HEK293 (cell line): Measurements from ENCODE around the gene PARK7.

Source experiments
- CTCF ChIA-PET: fragments of 350-600 bp; formaldehyde crosslinking; extraction: SDS; loops from one replicate; lab custom pipeline; 2021; ENCODE audit warnings: antibody characterized with exemption; lab: Yijun Ruan, JAX
- POLR2A ChIA-PET: fragments of 300-600 bp; formaldehyde crosslinking; extraction: SDS; loops from one replicate; lab custom pipeline; 2020; ENCODE audit warnings: antibody characterized with exemption, inconsistent platforms; lab: Yijun Ruan, JAX
- H3K27ac ChIP-seq: fragments of 200-500 bp; sonication (Bioruptor generic); 2 replicates; pipeline ENCODE4 v1.5.1; 2014; ENCODE audit warnings: low read depth, low read length, control low read depth, inconsistent platforms; ENCODE audit errors: extremely low read depth
- H3K36me3 ChIP-seq, 2 experiments: fragments of 200-500 bp in 1 of 2; sonication (Bioruptor generic) in 1 of 2; 1 replicate in 1 of 2; 2 replicates in 1 of 2; pipeline ENCODE4 v1.5.1; 2014 to 2017; ENCODE audit warnings: inconsistent platforms in 2 of 2, low read length in 2 of 2; ENCODE audit not compliant: control insufficient read depth in 2 of 2, insufficient read depth in 1 of 2
- H3K4me1 ChIP-seq: fragments of 200-500 bp; sonication (Bioruptor generic); 2 replicates; pipeline ENCODE4 v1.5.1; 2014; ENCODE audit warnings: mild to moderate bottlenecking, low read length, inconsistent platforms; ENCODE audit not compliant: control insufficient read depth, insufficient read depth
- H3K4me3 ChIP-seq: 2 replicates; pipeline ENCODE4 v1.5.1; 2011; ENCODE audit warnings: low read depth, mild to moderate bottlenecking, control low read depth, low read length, moderate library complexity
- H3K9me3 ChIP-seq: fragments of 200-500 bp; sonication (Bioruptor generic); 2 replicates; pipeline ENCODE4 v1.5.1; 2014; ENCODE audit warnings: low read depth, low read length, inconsistent platforms; ENCODE audit not compliant: control insufficient read depth, insufficient read depth
- AEBP2 ChIP-seq: fragments of 450-650 bp; formaldehyde crosslinking; IDR thresholded peaks from 2 replicates; pipeline ENCODE4 v1.5.1; 2016; ENCODE audit warnings: missing biosample characterization, missing genetic modification characterization, borderline replicate concordance
- PATZ1 ChIP-seq: fragments of 450-650 bp; formaldehyde crosslinking; IDR thresholded peaks from 2 replicates; pipeline ENCODE4 v1.5.1; 2016; ENCODE audit warnings: missing biosample characterization, missing genetic modification characterization
- ZBTB17 ChIP-seq: fragments of 450-650 bp; formaldehyde crosslinking; IDR thresholded peaks from 2 replicates; pipeline ENCODE4 v1.5.1; 2016; ENCODE audit warnings: missing biosample characterization, missing genetic modification characterization
- ZBTB26 ChIP-seq: fragments of 450-650 bp; formaldehyde crosslinking; optimal IDR thresholded peaks from 2 replicates; pipeline ENCODE3; 2016; ENCODE audit warnings: missing biosample characterization, mild to moderate bottlenecking, missing genetic modification characterization
- ZBTB6 ChIP-seq: fragments of 450-650 bp; formaldehyde crosslinking; IDR thresholded peaks from 2 replicates; pipeline ENCODE4 v1.5.1; 2017; ENCODE audit warnings: missing biosample characterization, missing genetic modification characterization
- ZFP69B ChIP-seq: fragments of 450-650 bp; formaldehyde crosslinking; IDR thresholded peaks from 2 replicates; pipeline ENCODE4 v1.5.1; 2016; ENCODE audit warnings: missing biosample characterization, missing genetic modification characterization
- ZNF112 ChIP-seq: fragments of 450-650 bp; formaldehyde crosslinking; IDR thresholded peaks from 2 replicates; pipeline ENCODE4 v1.5.0; 2017; ENCODE audit warnings: missing biosample characterization, missing genetic modification characterization
- ZNF239 ChIP-seq: fragments of 450-650 bp; formaldehyde crosslinking; IDR thresholded peaks from 2 replicates; pipeline ENCODE4 v1.5.1; 2016; ENCODE audit warnings: missing biosample characterization, missing genetic modification characterization
- ZNF391 ChIP-seq: fragments of 450-650 bp; formaldehyde crosslinking; IDR thresholded peaks from 2 replicates; pipeline ENCODE4 v1.5.1; 2016; ENCODE audit warnings: low read depth, missing biosample characterization, missing genetic modification characterization, borderline replicate concordance
- ZNF416 ChIP-seq: fragments of 450-650 bp; formaldehyde crosslinking; IDR thresholded peaks from 2 replicates; pipeline ENCODE4 v1.5.1; 2016; ENCODE audit warnings: missing biosample characterization, missing genetic modification characterization
- ZNF501 ChIP-seq: fragments of 450-650 bp; formaldehyde crosslinking; IDR thresholded peaks from 2 replicates; pipeline ENCODE4 v1.5.1; 2016; ENCODE audit warnings: missing biosample characterization, missing genetic modification characterization
- ZNF621 ChIP-seq: fragments of 450-650 bp; formaldehyde crosslinking; IDR thresholded peaks from 2 replicates; pipeline ENCODE4 v1.5.1; 2017; ENCODE audit warnings: missing biosample characterization, missing genetic modification characterization
- ZNF660 ChIP-seq: fragments of 450-650 bp; IDR thresholded peaks from 2 replicates; pipeline ENCODE4 v1.5.1; 2018; ENCODE audit warnings: missing biosample characterization, mild to moderate bottlenecking, missing genetic modification characterization
- ZNF664 ChIP-seq: fragments of 450-650 bp; formaldehyde crosslinking; IDR thresholded peaks from 2 replicates; pipeline ENCODE4 v1.5.1; 2016; ENCODE audit warnings: missing biosample characterization, missing genetic modification characterization
- ZNF830 ChIP-seq: fragments of 450-650 bp; IDR thresholded peaks from 2 replicates; pipeline ENCODE4 v1.5.0; 2018; ENCODE audit warnings: missing biosample characterization, missing genetic modification characterization, low read depth, mild to moderate bottlenecking, moderate library complexity

PARK7 gene

GRCh38 chr1:8013399-8013798 lies 51.9 kb downstream of the PARK7 start:
- Histone ChIP-seq H3K4me3 (no peak overlapping the region), H3K27ac (no peak overlapping the region), H3K9me3 (no peaks in the 10 kb centered on the region), H3K4me1 (peaks cover 32% of the 10 kb centered on the region), H3K36me3 (peaks cover 0 to 51% of the 10 kb centered on the region in 2 experiments; a peak in 2 of 3 replicates)
- no peak for TF ChIP-seq ZNF830
- TF ChIP-seq ZNF391 (tag by site-specific recombination): no peak
- no peak for TF ChIP-seq ZBTB6 (tag by site-specific recombination)
- no peak for TF ChIP-seq ZNF416 (tag by site-specific recombination)
- ChIA-PET CTCF (interaction anchor here (1.3 to 10.6 kb wide), 5 partner anchors 14 to 300 kb away, joined by 3 to 169 read pairs (median 30); partner anchors contain the start of gene ERRFI1), POLR2A (interaction anchor here (1.3 kb wide), 1 partner anchor 301 kb away, joined by 5 read pairs; no protein-coding TSS in a partner anchor)

- Histone ChIP-seq H3K36me3 (peaks cover 0 to 51% of the 10 kb centered on the region in 2 experiments; a peak in 2 of 3 replicates), H3K9me3 (no peaks in the 10 kb centered on the region), H3K4me3 (no peak overlapping the region), H3K27ac (no peak overlapping the region), H3K4me1 (peaks cover 36% of the 10 kb centered on the region)
- TF ChIP-seq ZNF660 (tag by site-specific recombination) (no peak), ZNF239 (tag by site-specific recombination) (no peak), AEBP2 (no peak), ZBTB17 (tag by site-specific recombination) (no peak), PATZ1 (tag by site-specific recombination) (no peak), ZNF664 (tag by site-specific recombination) (no peak), ZNF112 (tag by site-specific recombination) (no peak), ZNF621 (tag by site-specific recombination) (no peak), ZBTB26 (tag by site-specific recombination) (no peak), ZFP69B (tag by site-specific recombination) (no peak), ZNF501 (tag by site-specific recombination) (no peak)
- CTCF ChIA-PET: interaction anchor here (0.6 to 10.6 kb wide), 13 partner anchors 8 to 339 kb away, joined by 3 to 169 read pairs (median 6); partner anchors contain the start of gene ERRFI1
- POLR2A ChIA-PET: interaction anchor here (0.5 to 1.3 kb wide), 2 partner anchors 99 to 301 kb away, joined by 3 to 5 read pairs; no protein-coding TSS in a partner anchor
Observed at GRCh38 chr1:8013800-8014199, 52.3 kb downstream of the PARK7 start.
